ENCODE data around the gene ATG13. TPM values are rescaled to one million over a fixed set of nuclear protein-coding genes. Genes with fewer than 3 reads are reported as not detected.
A peak's percentile ranks its signal among the peaks of the same experiment; 100 is the strongest.

The ATG13 gene
- total and polyA plus RNA-seq, 7 donors, result 16.8 to 50.7 (median 32.7) TPM

GRCh38 chr11:46655631-46656030 lies 38.3 kb downstream of the ATG13 start:
- Histone ChIP-seq H3K4me1 (no peaks in the 10 kb centered on the region), H3K9me3 (no peaks in the 10 kb centered on the region), H3K27me3 (ENCODE audit: insufficient read depth in 3 of 3, low read length in 2 of 3) (no peaks in the 10 kb centered on the region), H3K27ac (no peak overlapping the region), H3K4me3 (no peak overlapping the region), H3K36me3 (ENCODE audit: insufficient read depth in 1 of 2, low read depth in 1 of 2) (peaks cover 3 to 100% of the 10 kb centered on the region in 2 donors)
- intact Hi-C loops (cut with DNase I), result no loop called here
- no peak for TF ChIP-seq CTCF (IDR thresholded peaks at IDR 0.05)
- DNase-seq (no peak), ATAC-seq (no peak)
- WGBS, 3 donors, result 82 to 88% (median 85%) methylated on average over 4 of the region's 4 CpGs

DNA sequence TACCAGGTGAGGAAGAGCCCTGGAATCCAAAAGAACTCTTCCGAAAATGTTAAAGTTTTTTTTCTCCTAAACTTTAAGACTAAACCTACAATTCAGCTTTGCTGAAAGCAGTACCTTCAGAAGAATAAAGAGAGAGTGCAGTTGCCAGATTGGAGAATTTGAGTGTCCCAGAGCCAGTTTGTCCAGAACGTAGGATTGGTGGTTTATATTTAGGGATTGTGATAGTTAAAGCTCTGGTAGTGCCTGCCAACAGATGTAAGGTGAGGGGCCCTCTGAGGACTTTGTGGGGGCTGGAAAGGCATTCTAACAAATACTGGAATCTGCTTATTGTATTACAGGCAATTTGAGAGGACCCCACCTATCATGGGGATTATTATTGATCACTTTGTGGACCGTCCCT lies 39.8 kb downstream of the ATG13 start:
- 78 to 82% (median 79%) methylated on average over 3 of the region's 3 CpGs for WGBS, 3 donors
- TF ChIP-seq CTCF (IDR thresholded peaks at IDR 0.05), result no peak
- intact Hi-C loops (cut with DNase I), result no loop called here
- no peaks in the 10 kb centered on the region for H3K9me3 ChIP-seq
- ATAC-seq, result no peak
- DNase-seq, result no peak
- H3K36me3 ChIP-seq (ENCODE audit: insufficient read depth in 1 of 2, low read depth in 1 of 2), result peaks cover 3 to 100% of the 10 kb centered on the region in 2 donors
- H3K4me3 ChIP-seq, result no peak overlapping the region
- no peaks in the 10 kb centered on the region for H3K4me1 ChIP-seq
- no peaks in the 10 kb centered on the region for H3K27me3 ChIP-seq (ENCODE audit: insufficient read depth in 3 of 3, low read length in 2 of 3)
- H3K27ac ChIP-seq, result no peak overlapping the region

GRCh38 chr11:46658259-46658658 lies 40.9 kb downstream of the ATG13 start:
- no peak for TF ChIP-seq CTCF (IDR thresholded peaks at IDR 0.05)
- DNase-seq (peak; percentile 70 to 82), ATAC-seq (peak in 3 of 4 donors; percentile 46 to 66 (median 48))
- Histone ChIP-seq H3K4me3 (no peak overlapping the region), H3K27me3 (ENCODE audit: insufficient read depth in 3 of 3, low read length in 2 of 3) (no peaks in the 10 kb centered on the region), H3K36me3 (ENCODE audit: insufficient read depth in 1 of 2, low read depth in 1 of 2) (peaks cover 3 to 100% of the 10 kb centered on the region in 2 donors), H3K27ac (no peak overlapping the region), H3K4me1 (no peaks in the 10 kb centered on the region), H3K9me3 (no peaks in the 10 kb centered on the region)
- intact Hi-C loops (cut with DNase I), result no loop called here
- WGBS, 3 donors, result 72 to 92% (median 74%) methylated on average over 4 of the region's 4 CpGs

DNA sequence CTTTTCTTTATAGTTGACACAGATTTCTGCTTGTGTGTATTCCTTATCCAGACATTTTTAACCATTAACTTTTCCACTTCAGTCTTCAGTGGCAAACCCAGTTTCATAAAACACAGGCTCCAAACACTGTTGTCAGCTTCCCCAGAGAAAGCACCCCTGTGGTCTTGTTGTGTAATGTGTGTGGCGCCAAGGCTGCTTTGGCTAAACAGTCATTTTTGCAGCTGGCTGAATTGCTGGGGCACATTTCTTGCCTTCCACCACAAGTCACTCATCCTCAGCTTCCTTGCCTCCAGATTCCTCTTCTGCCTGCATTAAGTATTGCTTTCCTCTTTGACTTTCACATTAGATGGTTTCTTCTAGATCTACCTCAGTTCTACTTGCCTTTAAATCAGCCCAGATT lies 42.6 kb downstream of the ATG13 start:
- no peaks in the 10 kb centered on the region for H3K9me3 ChIP-seq
- no peak for TF ChIP-seq CTCF (IDR thresholded peaks at IDR 0.05)
- peaks cover 6 to 100% of the 10 kb centered on the region in 2 donors for H3K36me3 ChIP-seq (ENCODE audit: insufficient read depth in 1 of 2, low read depth in 1 of 2)
- H3K27ac ChIP-seq, result no peak overlapping the region
- H3K27me3 ChIP-seq (ENCODE audit: insufficient read depth in 3 of 3, low read length in 2 of 3), result no peaks in the 10 kb centered on the region
- intact Hi-C loops (cut with DNase I), result loop anchor here in 1 of 2 donors (10.0 kb wide), 1 partner anchor 105 kb away; no protein-coding TSS in a partner anchor
- ATAC-seq (peak in 1 of 4 donors; percentile 64), DNase-seq (peak; percentile 45 to 73)
- no peak overlapping the region for H3K4me3 ChIP-seq
- H3K4me1 ChIP-seq, result no peaks in the 10 kb centered on the region
- WGBS, 3 donors, result 73 to 90% (median 84%) methylated on average over 1 of the region's 1 CpG

DNA sequence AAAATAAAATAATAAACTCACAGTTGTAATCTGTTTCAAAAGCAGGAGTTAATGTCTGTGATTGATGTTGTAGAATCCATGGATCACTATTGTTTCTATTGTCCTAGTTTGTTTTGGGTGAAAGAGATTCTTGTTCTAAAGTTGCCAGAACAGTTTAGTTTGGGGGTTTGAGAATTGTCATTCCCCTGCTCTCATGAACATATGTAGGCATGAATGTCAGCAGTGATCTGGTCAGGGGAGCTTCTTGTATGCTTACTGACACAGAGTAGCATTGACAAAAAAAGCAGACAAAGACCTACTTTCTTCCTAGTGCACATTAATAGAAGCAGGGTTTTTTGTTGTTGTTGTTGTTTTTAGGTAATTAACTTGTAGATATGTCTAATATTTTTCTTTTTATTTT lies 44.5 kb downstream of the ATG13 start:
- ATAC-seq (no peak), DNase-seq (no peak)
- Histone ChIP-seq H3K27me3 (ENCODE audit: insufficient read depth in 3 of 3, low read length in 2 of 3) (no peaks in the 10 kb centered on the region), H3K4me1 (no peaks in the 10 kb centered on the region), H3K36me3 (ENCODE audit: insufficient read depth in 1 of 2, low read depth in 1 of 2) (peaks cover 6 to 99% of the 10 kb centered on the region in 2 donors), H3K9me3 (no peaks in the 10 kb centered on the region), H3K4me3 (no peak overlapping the region), H3K27ac (no peak overlapping the region)
- no peak for TF ChIP-seq CTCF (IDR thresholded peaks at IDR 0.05)
- intact Hi-C loops (cut with DNase I), result loop anchor here in 1 of 2 donors (10.0 kb wide), 1 partner anchor 103 kb away; no protein-coding TSS in a partner anchor
